Amniotic stem cell (primary cell): ENCODE data around the gene RAMP2.

ENCODE experiments used
- DNase-seq: peaks from one replicate; lab custom pipeline; 2025; lab: John Stamatoyannopoulos, UW

RAMP2 gene

GRCh38 chr17:42795061-42795460 lies 34.0 kb downstream of the RAMP2 start:
- DNase-seq = no peak

GRCh38 chr17:42795465-42795864 lies 34.4 kb downstream of the RAMP2 start:
- DNase-seq = no peak

GRCh38 chr17:42796066-42796758 lies 35.2 kb downstream of the RAMP2 start:
- no peak for DNase-seq

- DNase-seq = no peak
These were observed 36.3 kb downstream of the RAMP2 start for GRCh38 chr17:42797067-42798007.

- DNase-seq = no peak
These were observed 37.0 kb downstream of the RAMP2 start for GRCh38 chr17:42798011-42798382.

- peak; percentile 44 for DNase-seq
These were observed 37.7 kb downstream of the RAMP2 start, which contains the start of the genes CNTD1 and COA3 for GRCh38 chr17:42798383-42799380. CNTD1 (plus strand) TSS chr17:42798861; CDS start chr17:42799068, 207 bp downstream. COA3 (minus strand) TSS chr17:42798704; CDS start chr17:42798681, 23 bp downstream.

GRCh38 chr17:42803074-42803883 lies 42.3 kb downstream of the RAMP2 start:
- no peak for DNase-seq

- no peak for DNase-seq
These were observed 43.9 kb downstream of the RAMP2 start for GRCh38 chr17:42804918-42805367.

GRCh38 chr17:42806249-42806648 lies 45.2 kb downstream of the RAMP2 start:
- DNase-seq = no peak

- DNase-seq = no peak
These were observed 48.2 kb downstream of the RAMP2 start for GRCh38 chr17:42809250-42809649.
